Measurements from ENCODE around the gene ATXN7L1.

ATXN7L1 gene

GRCh38 chr7:105877736-105878135 lies 1.3 kb upstream of the ATXN7L1 start:
- H3K9ac ChIP-seq (ENCODE audit: low read length), result no peak overlapping the region
- H3K79me2 ChIP-seq (ENCODE audit: low read length), result no peaks in the 10 kb centered on the region
- no peak overlapping the region for H3K27ac ChIP-seq (ENCODE audit: low read length)
- H3K4me3 ChIP-seq (ENCODE audit: low read length), result peak overlapping the region; percentile 94
- peak overlapping the region; percentile 100 for H3K4me2 ChIP-seq (ENCODE audit: low read length)
- no peaks in the 10 kb centered on the region for H4K20me1 ChIP-seq (ENCODE audit: insufficient read depth, low read length)
- peaks cover 51% of the 10 kb centered on the region for H3K27me3 ChIP-seq (ENCODE audit: low read depth, low read length)
- TF ChIP-seq, protein P1, sequence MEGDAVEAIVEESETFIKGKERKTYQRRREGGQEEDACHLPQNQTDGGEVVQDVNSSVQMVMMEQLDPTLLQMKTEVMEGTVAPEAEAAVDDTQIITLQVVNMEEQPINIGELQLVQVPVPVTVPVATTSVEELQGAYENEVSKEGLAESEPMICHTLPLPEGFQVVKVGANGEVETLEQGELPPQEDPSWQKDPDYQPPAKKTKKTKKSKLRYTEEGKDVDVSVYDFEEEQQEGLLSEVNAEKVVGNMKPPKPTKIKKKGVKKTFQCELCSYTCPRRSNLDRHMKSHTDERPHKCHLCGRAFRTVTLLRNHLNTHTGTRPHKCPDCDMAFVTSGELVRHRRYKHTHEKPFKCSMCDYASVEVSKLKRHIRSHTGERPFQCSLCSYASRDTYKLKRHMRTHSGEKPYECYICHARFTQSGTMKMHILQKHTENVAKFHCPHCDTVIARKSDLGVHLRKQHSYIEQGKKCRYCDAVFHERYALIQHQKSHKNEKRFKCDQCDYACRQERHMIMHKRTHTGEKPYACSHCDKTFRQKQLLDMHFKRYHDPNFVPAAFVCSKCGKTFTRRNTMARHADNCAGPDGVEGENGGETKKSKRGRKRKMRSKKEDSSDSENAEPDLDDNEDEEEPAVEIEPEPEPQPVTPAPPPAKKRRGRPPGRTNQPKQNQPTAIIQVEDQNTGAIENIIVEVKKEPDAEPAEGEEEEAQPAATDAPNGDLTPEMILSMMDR (IDR thresholded peaks at IDR 0.05; ENCODE audit: low read depth, low read length), result no peak
- TF ChIP-seq EZH2phosphoT487 (IDR thresholded peaks at IDR 0.05; ENCODE audit: low read depth), result no peak
- peaks cover 24% of the 10 kb centered on the region for H3K4me1 ChIP-seq (ENCODE audit: low read length)
- H3K36me3 ChIP-seq (replicated peaks; ENCODE audit: low read depth, low read length), result no peaks in the 10 kb centered on the region
- no peaks in the 10 kb centered on the region for H3K9me3 ChIP-seq (ENCODE audit: insufficient read depth, low read length)
- H2AFZ ChIP-seq (ENCODE audit: low read depth, low read length), result no peak overlapping the region

GRCh38 chr7:105876964-105877601 lies 684 bp upstream of the ATXN7L1 start:
- TF ChIP-seq EZH2phosphoT487 (IDR thresholded peaks at IDR 0.05; ENCODE audit: low read depth), result no peak
- TF ChIP-seq, protein P1 (IDR thresholded peaks at IDR 0.05; ENCODE audit: low read depth, low read length), result no peak
- Histone ChIP-seq H4K20me1 (ENCODE audit: insufficient read depth, low read length) (no peaks in the 10 kb centered on the region), H3K27ac (ENCODE audit: low read length) (no peak overlapping the region), H2AFZ (ENCODE audit: low read depth, low read length) (peak overlapping the region; percentile 84), H3K27me3 (ENCODE audit: low read depth, low read length) (peaks cover 51% of the 10 kb centered on the region), H3K9me3 (ENCODE audit: insufficient read depth, low read length) (no peaks in the 10 kb centered on the region), H3K4me1 (ENCODE audit: low read length) (peaks cover 24% of the 10 kb centered on the region), H3K9ac (ENCODE audit: low read length) (peak overlapping the region; percentile 64), H3K4me2 (ENCODE audit: low read length) (peak overlapping the region; percentile 100), H3K36me3 (replicated peaks; ENCODE audit: low read depth, low read length) (no peaks in the 10 kb centered on the region), H3K4me3 (ENCODE audit: low read length) (peak overlapping the region; percentile 94), H3K79me2 (ENCODE audit: low read length) (no peaks in the 10 kb centered on the region)

DNA sequence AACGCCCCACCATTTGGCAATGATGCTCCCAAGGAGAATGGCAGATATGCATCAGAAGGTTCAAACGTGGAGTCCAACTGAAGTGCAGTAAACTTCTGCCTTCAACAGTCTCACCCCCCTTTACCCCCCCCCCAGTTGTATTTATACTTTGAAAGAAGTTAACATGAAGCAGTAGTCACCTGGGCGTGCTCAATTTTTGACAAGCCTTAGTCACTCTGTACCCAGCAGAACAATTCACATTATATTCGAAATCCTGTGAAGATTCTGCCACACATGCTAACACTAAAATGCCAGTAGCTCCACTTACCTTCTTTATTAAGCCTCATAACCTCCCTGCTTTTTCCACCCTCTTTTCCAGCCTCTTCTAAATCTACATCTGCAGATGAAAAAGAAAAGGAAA lies 894 bp downstream of the ATXN7L1 start:
- Histone ChIP-seq H2AFZ (ENCODE audit: low read depth, low read length) (no peak overlapping the region), H3K27me3 (ENCODE audit: low read depth, low read length) (peaks cover 51% of the 10 kb centered on the region), H3K4me1 (ENCODE audit: low read length) (peaks cover 24% of the 10 kb centered on the region), H3K27ac (ENCODE audit: low read length) (no peak overlapping the region), H3K4me3 (ENCODE audit: low read length) (peak overlapping the region; percentile 96; the same call in 1 of the 2 replicates), H3K79me2 (ENCODE audit: low read length) (no peaks in the 10 kb centered on the region), H3K9me3 (ENCODE audit: insufficient read depth, low read length) (no peaks in the 10 kb centered on the region), H4K20me1 (ENCODE audit: insufficient read depth, low read length) (no peaks in the 10 kb centered on the region), H3K36me3 (replicated peaks; ENCODE audit: low read depth, low read length) (no peaks in the 10 kb centered on the region), H3K4me2 (ENCODE audit: low read length) (peak overlapping the region; percentile 99), H3K9ac (ENCODE audit: low read length) (no peak overlapping the region)
- no peak for TF ChIP-seq EZH2phosphoT487 (IDR thresholded peaks at IDR 0.05; ENCODE audit: low read depth)
- TF ChIP-seq, protein P1 (IDR thresholded peaks at IDR 0.05; ENCODE audit: low read depth, low read length), result no peak

GRCh38 chr7:105874055-105874454 lies 2.3 kb downstream of the ATXN7L1 start:
- no peak overlapping the region for H3K4me2 ChIP-seq (ENCODE audit: low read length)
- peaks cover 46% of the 10 kb centered on the region for H3K27me3 ChIP-seq (ENCODE audit: low read depth, low read length)
- no peaks in the 10 kb centered on the region for H3K79me2 ChIP-seq (ENCODE audit: low read length)
- H3K36me3 ChIP-seq (replicated peaks; ENCODE audit: low read depth, low read length), result no peaks in the 10 kb centered on the region
- no peaks in the 10 kb centered on the region for H4K20me1 ChIP-seq (ENCODE audit: insufficient read depth, low read length)
- no peak overlapping the region for H3K4me3 ChIP-seq (ENCODE audit: low read length)
- H3K9ac ChIP-seq (ENCODE audit: low read length), result no peak overlapping the region
- H3K27ac ChIP-seq (ENCODE audit: low read length), result no peak overlapping the region
- H2AFZ ChIP-seq (ENCODE audit: low read depth, low read length), result no peak overlapping the region
- peaks cover 24% of the 10 kb centered on the region for H3K4me1 ChIP-seq (ENCODE audit: low read length)
- TF ChIP-seq EZH2phosphoT487 (IDR thresholded peaks at IDR 0.05; ENCODE audit: low read depth), result no peak
- TF ChIP-seq, protein P1 (IDR thresholded peaks at IDR 0.05; ENCODE audit: low read depth, low read length), result no peak
- H3K9me3 ChIP-seq (ENCODE audit: insufficient read depth, low read length), result no peaks in the 10 kb centered on the region

Data from OCI-LY3 (cell line).